GM23338 (cell line): ENCODE data around the gene LRSAM1. TPM values are rescaled to one million over a fixed set of nuclear protein-coding genes. Genes with fewer than 3 reads are reported as not detected.
A peak's percentile ranks its signal among the peaks of the same experiment; 100 is the strongest.

ENCODE experiments used
- ATAC-seq: fragments of 200-7000 bp; cut with Tn5 transposase; 3 replicates; pipeline ENCODE4 v1.9.1; 2020
- DNase-seq: peaks from one replicate; pipeline ENCODE4 v3.0.0-alpha.2; 2015; ENCODE audit warnings: low spot score
- H2AFZ ChIP-seq: fragments of 200-600 bp; sonication (generic); 2 replicates; pipeline ENCODE4 v1.8.0; 2016; ENCODE audit warnings: antibody characterized with exemption, mild to moderate bottlenecking, moderate library complexity
- H3F3A ChIP-seq: fragments of 200-600 bp; sonication (generic); replicated peaks from 2 replicates; pipeline ENCODE4 v1.8.0; 2017; ENCODE audit warnings: antibody characterized with exemption, mixed run types, low read depth
- H3K27ac ChIP-seq: fragments of 200-600 bp; sonication (generic); 2 replicates; pipeline ENCODE4 v1.6.1; 2016; ENCODE audit warnings: low read depth
- H3K27me3 ChIP-seq: fragments of 200-600 bp; sonication (generic); 2 replicates; pipeline ENCODE4 v1.8.0; 2016; ENCODE audit warnings: mild to moderate bottlenecking, mixed run types, moderate library complexity; ENCODE audit not compliant: insufficient read depth
- H3K36me3 ChIP-seq: fragments of 200-600 bp; sonication (generic); 2 replicates; pipeline ENCODE4 v1.8.0; 2016; ENCODE audit warnings: mild to moderate bottlenecking; ENCODE audit not compliant: insufficient read depth
- H3K4me1 ChIP-seq: fragments of 200-600 bp; sonication (generic); 2 replicates; pipeline ENCODE4 v1.8.0; 2016; ENCODE audit warnings: mild to moderate bottlenecking, moderate library complexity; ENCODE audit not compliant: insufficient read depth
- H3K4me2 ChIP-seq: fragments of 200-600 bp; sonication (generic); 2 replicates; pipeline ENCODE4 v1.7.1; 2017; ENCODE audit warnings: mixed run types
- H3K4me3 ChIP-seq: fragments of 200-600 bp; sonication (generic); 2 replicates; pipeline ENCODE4 v1.6.1; 2016; ENCODE audit warnings: mixed run types
- H3K79me2 ChIP-seq: fragments of 200-600 bp; sonication (generic); replicated peaks from 2 replicates; pipeline ENCODE4 v1.8.0; 2017; ENCODE audit warnings: mild to moderate bottlenecking; ENCODE audit not compliant: insufficient read depth
- H3K9me2 ChIP-seq: fragments of 200-600 bp; sonication (generic); 2 replicates; pipeline ENCODE4 v1.8.0; 2017; ENCODE audit not compliant: insufficient read depth
- H4K20me1 ChIP-seq: fragments of 200-600 bp; sonication (generic); replicated peaks from 2 replicates; pipeline ENCODE4 v1.8.0; 2017; ENCODE audit warnings: mild to moderate bottlenecking; ENCODE audit not compliant: insufficient read depth
- H3K27ac Mint-ChIP-seq: 2 replicates; pipeline ENCODE4 v1.8.0; 2020; ENCODE audit warnings: inconsistent platforms, mild to moderate bottlenecking, moderate library complexity, mixed read lengths
- H3K27me3 Mint-ChIP-seq: 3 replicates; pipeline ENCODE4 v1.8.0; 2022; ENCODE audit warnings: low read depth, mild to moderate bottlenecking, moderate library complexity, mixed read lengths, inconsistent platforms; ENCODE audit not compliant: insufficient read depth, poor library complexity
- H3K36me3 Mint-ChIP-seq: 3 replicates; pipeline ENCODE4 v1.8.0; 2021; ENCODE audit warnings: low read depth, mild to moderate bottlenecking, inconsistent platforms, moderate library complexity, mixed read lengths
- H3K4me1 Mint-ChIP-seq: 3 replicates; pipeline ENCODE4 v1.8.0; 2020; ENCODE audit warnings: mild to moderate bottlenecking, inconsistent platforms, mixed read lengths
- H3K4me3 Mint-ChIP-seq: 3 replicates; pipeline ENCODE4 v1.8.0; 2021; ENCODE audit warnings: moderate library complexity, mild to moderate bottlenecking, inconsistent platforms, mixed read lengths
- H3K9me3 Mint-ChIP-seq: 3 replicates; pipeline ENCODE4 v1.8.0; 2020; ENCODE audit warnings: moderate library complexity, mild to moderate bottlenecking, inconsistent platforms, mixed read lengths
- CREB1 ChIP-seq: fragments of 250-450 bp; sonication (Bioruptor Pico); IDR thresholded peaks from 2 replicates; pipeline ENCODE4 v1.5.0; 2020; ENCODE audit warnings: low read depth, mild to moderate bottlenecking, moderate library complexity
- CTCF ChIP-seq, 2 experiments: fragments of 200-600 bp in 1 of 2; sonication (generic) in 1 of 2; conservative IDR thresholded peaks; 2 replicates each; pipeline versions ENCODE4 v1.5.1 to v1.6.1; 2016 to 2017; ENCODE audit warnings: antibody characterized with exemption in 2 of 2, low read depth in 2 of 2, mild to moderate bottlenecking in 2 of 2, moderate library complexity in 1 of 2
- ETS1 ChIP-seq: IDR thresholded peaks from 2 replicates; pipeline ENCODE4 v1.6.1; 2016; ENCODE audit warnings: antibody characterized with exemption
- EZH2 ChIP-seq: fragments of 200-600 bp; sonication (generic); IDR thresholded peaks from one replicate; pipeline ENCODE4 v1.8.0; 2017; ENCODE audit warnings: antibody characterized with exemption, mild to moderate bottlenecking, low read depth; ENCODE audit not compliant: unreplicated experiment
- EZH2phosphoT487 ChIP-seq: fragments of 200-600 bp; sonication (generic); IDR thresholded peaks from one replicate; pipeline ENCODE4 v1.8.1; 2018; ENCODE audit warnings: antibody characterized with exemption; ENCODE audit not compliant: unreplicated experiment
- JUNB ChIP-seq: IDR thresholded peaks from one replicate; pipeline ENCODE4 v1.6.1; 2016; ENCODE audit warnings: antibody characterized with exemption; ENCODE audit not compliant: unreplicated experiment
- NANOG ChIP-seq: IDR thresholded peaks from 2 replicates; pipeline ENCODE4 v1.6.1; 2016; ENCODE audit warnings: antibody characterized with exemption, borderline replicate concordance
- POLR2AphosphoS5 ChIP-seq: IDR thresholded peaks from 2 replicates; pipeline ENCODE4 v1.6.1; 2016; ENCODE audit warnings: antibody characterized with exemption, low read depth
- REST ChIP-seq: IDR thresholded peaks from one replicate; pipeline ENCODE4 v1.6.1; 2018; ENCODE audit warnings: antibody characterized with exemption; ENCODE audit not compliant: unreplicated experiment
- STAT1 ChIP-seq: IDR thresholded peaks from one replicate; pipeline ENCODE4 v1.6.1; 2016; ENCODE audit warnings: antibody characterized with exemption; ENCODE audit not compliant: unreplicated experiment
- ZNF114 ChIP-seq: fragments of 250-450 bp; sonication (Bioruptor Pico); IDR thresholded peaks from 2 replicates; pipeline ENCODE4 v1.5.0; 2020; ENCODE audit warnings: mild to moderate bottlenecking, moderate library complexity
- ZNF331 ChIP-seq: fragments of 250-450 bp; sonication (Bioruptor Pico); IDR thresholded peaks from 2 replicates; pipeline ENCODE4 v1.5.0; 2020; ENCODE audit warnings: low read depth, mild to moderate bottlenecking, moderate library complexity
- ZNF462 ChIP-seq: fragments of 250-450 bp; sonication (Bioruptor Pico); IDR thresholded peaks from 2 replicates; pipeline ENCODE4 v1.5.0; 2020; ENCODE audit warnings: mild to moderate bottlenecking, moderate library complexity
- polyA plus RNA-seq: library from polyadenylated mRNA; unstranded; fragments of >200 nt; fragmentation: Nextera tagmentation; extraction: Ambion mirVana; gene quantifications from 2 replicates; pipeline ENCODE4 v1.2.1, GENCODE V29; 2016
- total RNA-seq: library from RNA; depleted of rRNA; stranded (reverse); fragments of >200 nt; shearing (Covaris generic); gene quantifications from 2 replicates; pipeline ENCODE4 v1.2.3, GENCODE V29; 2014

Gene LRSAM1
- total and polyA plus RNA-seq, 2 experiments from 2014 or later: 12.8 to 21.9 TPM

DNA sequence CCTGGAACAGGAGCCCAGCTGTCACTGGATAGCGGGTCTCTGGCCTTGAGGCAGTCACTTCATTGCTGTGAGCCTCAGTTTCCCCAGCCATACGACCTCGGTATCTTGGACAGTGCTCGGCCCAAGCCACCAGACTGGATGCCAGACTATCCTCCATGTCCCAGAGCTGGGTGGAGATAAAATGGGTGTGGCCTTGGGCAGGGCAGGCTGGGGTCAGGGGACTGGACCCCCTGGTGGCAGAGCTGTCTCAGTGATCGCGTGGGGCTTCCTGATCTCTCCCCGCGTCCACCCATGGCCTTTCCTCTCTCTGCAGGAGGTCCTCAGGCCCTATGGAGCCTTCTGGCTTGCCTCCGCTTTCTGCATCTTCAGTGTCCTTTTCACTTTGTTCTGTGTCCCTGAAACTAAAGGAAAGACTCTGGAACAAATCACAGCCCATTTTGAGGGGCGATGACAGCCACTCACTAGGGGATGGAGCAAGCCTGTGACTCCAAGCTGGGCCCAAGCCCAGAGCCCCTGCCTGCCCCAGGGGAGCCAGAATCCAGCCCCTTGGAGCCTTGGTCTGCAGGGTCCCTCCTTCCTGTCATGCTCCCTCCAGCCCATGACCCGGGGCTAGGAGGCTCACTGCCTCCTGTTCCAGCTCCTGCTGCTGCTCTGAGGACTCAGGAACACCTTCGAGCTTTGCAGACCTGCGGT lies 44.4 kb upstream of the LRSAM1 start:
- Mint-ChIP-seq H3K4me3 (no peak overlapping the region), H3K4me1 (peaks cover 3% of the 10 kb centered on the region; the same call in 2 of the 3 replicates), H3K27me3 (peaks cover 9% of the 10 kb centered on the region), H3K36me3 (peaks cover 5% of the 10 kb centered on the region), H3K27ac (no peak overlapping the region), H3K9me3 (no peaks in the 10 kb centered on the region)
- no peak overlapping the region for H3K4me3 ChIP-seq
- ATAC-seq (no peak), DNase-seq (no peak)
- H3K36me3 ChIP-seq: no peaks in the 10 kb centered on the region
- no peaks in the 10 kb centered on the region for H3K9me2 ChIP-seq
- H3F3A ChIP-seq: no peaks in the 10 kb centered on the region
- no peaks in the 10 kb centered on the region for H3K4me1 ChIP-seq
- no peak overlapping the region for H2AFZ ChIP-seq
- peak overlapping the region; percentile 69; the same call in 1 of the 2 replicates for H3K27ac ChIP-seq
- no peak overlapping the region for H3K4me2 ChIP-seq
- H3K79me2 ChIP-seq: no peaks in the 10 kb centered on the region
- TF ChIP-seq STAT1 (no peak), EZH2phosphoT487 (no peak), CTCF (conservative IDR thresholded peaks at IDR 0.05; ENCODE audit: low read depth in 2 of 2) (no peak), EZH2 (no peak), ZNF462 (CRISPR knock-in tag) (no peak), REST (no peak), ETS1 (no peak), ZNF331 (CRISPR knock-in tag) (no peak), CREB1 (CRISPR knock-in tag) (no peak), JUNB (no peak), POLR2AphosphoS5 (no peak), NANOG (no peak), ZNF114 (no peak)
- no peaks in the 10 kb centered on the region for H3K27me3 ChIP-seq
- no peaks in the 10 kb centered on the region for H4K20me1 ChIP-seq
